NCI-H460 (cell line): ENCODE results near the gene FAM32A. TPM values are rescaled to one million over a fixed set of nuclear protein-coding genes. Genes with fewer than 3 reads are reported as not detected.
"Not testable (repeated sequence)": the region's sequence is repeated elsewhere in the genome, so short reads cannot be mapped to it uniquely, and the experiment has no call there.

Experiments
- DNase-seq: peaks from one replicate; pipeline ENCODE4 v3.0.0-alpha.2; 2016; ENCODE audit warnings: low read depth; ENCODE audit errors: extremely low read depth
- total RNA-seq: library from RNA; depleted of rRNA; stranded (reverse); fragments of >200 nt; shearing (Covaris generic); gene quantifications from 2 replicates; pipeline ENCODE4 v1.2.3, GENCODE V29; 2014

Gene FAM32A
- total RNA-seq, 1 experiment from 2014 or later = 63.3 TPM

DNA sequence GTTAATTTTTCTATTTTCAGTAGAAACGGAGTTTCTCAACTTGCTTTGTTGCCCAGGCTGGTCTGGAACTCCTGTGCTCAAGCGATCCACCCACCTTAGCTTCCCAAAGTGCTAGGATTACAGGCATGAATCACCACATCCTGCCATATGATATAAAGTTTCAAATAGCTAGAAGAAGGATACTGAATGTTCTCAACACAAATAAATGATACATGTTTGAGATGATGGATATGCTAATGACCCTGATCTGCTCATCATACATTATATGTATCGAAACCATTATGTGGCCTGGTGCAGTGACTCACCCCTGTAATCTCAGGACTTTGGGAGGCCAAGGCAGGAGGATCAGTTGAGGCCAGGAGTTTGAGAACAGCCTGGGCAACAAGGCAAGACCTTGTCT is 23.4 kb upstream of the FAM32A start:
- no peak for DNase-seq

DNA sequence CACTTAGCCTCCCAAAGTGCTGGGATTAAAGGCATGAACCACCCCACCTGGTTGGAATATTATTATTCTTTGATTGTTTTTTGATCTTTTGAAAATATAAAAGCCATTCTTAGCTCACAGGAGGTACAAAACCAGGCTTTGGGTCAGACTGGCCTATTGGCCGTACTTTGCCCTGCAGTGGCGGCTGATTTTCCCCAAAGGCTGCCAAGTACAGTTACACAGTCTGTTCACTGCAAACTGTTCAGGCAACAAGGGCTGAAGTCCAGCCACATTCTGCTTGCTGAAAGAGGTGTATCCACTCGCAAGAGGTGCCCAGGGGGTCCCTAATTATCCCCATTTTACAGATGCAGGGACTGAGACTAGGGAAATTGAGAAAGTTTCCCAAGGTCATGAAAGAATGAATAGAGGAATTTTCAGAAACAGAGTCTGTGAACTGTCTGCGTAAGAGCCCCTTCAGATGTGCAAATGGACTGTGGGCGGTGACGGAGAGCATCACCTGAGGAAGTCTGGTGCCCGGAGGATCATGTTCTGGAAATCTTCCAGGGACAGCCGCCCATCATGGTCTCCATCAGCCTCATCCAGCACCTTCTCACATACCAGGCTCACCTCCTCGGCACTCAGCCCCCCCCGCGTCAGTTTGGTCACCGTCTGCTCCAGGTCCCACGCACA is 20.9 kb upstream of the FAM32A start:
- DNase-seq = no peak

DNA sequence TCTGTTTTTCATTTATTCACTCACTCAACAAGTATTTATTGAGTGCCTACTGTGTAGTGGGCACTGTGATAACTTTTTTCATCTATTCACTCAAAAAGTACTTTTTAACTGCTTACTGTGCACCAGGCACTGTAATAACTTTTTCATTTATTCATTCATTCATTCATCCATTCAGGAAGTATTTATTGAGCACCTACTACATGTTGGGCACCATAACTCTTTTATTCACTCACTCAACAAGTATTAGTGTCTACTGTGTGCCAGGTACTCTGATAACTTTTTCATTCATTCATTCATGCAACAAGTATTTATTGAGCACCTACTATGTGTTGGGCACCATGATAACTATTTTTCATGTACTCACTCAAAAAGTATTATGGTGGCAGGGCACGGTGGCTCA is 18.8 kb upstream of the FAM32A start:
- DNase-seq = no peak

DNA sequence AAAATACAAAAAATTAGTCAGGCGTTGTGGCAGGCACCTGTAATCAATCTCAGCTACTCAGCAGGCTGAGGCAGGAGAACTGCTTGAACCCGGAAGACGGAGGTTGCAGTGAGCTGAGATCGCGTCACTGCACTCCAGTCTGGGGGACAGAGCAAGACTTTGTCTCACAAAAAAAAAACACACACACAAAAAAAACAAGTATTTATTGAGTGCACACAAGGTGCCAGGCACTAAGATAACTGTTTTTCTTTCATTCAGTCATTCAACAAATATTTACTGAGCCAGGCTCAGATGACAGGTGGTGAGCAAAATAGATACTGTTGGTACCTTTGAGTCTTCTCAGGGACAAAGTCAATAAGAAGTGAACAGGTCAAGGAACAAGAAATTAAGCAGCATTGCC is 18.2 kb upstream of the FAM32A start:
- DNase-seq = no peak

DNA sequence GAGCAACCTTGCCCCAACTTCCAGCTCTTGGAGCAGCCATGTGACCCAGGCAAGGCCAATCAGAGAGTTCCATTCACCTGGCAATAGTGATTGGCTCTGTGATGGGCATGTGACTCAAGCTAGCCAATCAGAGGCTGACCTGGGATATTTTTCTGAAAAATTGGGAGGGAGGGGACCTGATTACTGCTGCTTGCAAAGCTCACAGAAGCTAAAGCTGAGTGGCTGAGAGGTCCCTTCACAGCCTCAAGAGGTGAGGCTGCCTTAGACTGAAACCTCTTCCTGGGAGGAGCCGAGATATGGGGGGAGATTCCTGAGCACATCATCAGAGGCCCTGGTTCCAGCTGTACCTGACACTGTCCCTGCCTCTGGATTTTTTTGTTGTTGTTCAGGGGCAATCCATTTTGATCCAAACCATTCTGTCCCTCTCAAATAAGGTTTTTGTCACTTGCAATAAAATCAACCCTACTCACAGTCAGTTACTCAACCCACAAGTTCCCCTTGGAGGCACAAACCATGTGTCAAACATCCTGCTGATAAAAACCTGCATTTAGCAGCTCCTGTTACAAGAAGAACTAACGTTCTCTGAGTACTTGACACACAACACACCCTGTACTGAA is 16.6 kb upstream of the FAM32A start:
- DNase-seq = no peak

DNA sequence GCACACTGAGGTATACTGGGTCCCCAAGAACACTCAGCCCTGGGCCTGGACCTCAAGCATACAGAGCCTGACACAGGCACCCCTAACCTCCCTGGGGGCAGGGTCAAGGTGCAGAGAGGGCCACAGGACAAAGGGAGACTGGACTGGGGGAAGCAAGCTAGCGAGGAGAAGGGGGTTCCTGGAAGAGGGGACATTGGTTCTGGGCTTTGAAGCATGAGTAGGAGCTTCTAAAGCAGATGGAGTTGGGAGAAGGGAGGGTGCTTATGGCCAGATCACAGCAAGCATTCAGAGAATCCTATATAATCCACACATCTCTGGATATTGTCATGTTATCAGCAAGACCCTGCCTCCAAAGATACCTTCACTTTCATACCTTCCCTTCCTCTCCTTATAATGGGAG is 15.1 kb upstream of the FAM32A start:
- no peak for DNase-seq

DNA sequence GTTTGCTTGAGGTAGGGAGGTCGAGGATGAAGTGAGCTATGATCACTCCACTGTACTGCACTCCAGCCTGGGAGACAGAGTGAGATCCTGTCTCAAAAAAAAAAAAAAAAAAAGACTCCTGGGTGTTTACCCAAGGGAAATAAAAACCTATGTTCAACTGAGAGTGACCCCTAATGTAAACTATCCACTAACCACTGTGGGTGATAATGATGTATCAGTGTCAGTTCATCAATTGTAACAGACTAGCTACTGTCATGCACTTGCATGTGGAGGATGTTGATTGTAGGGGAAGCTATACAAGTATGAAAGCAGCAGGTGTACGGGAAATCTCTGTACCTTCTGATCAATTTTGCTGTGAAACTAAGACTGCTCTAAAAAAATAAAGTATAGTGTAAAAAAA is 9.3 kb upstream of the FAM32A start:
- DNase-seq = no peak

DNA sequence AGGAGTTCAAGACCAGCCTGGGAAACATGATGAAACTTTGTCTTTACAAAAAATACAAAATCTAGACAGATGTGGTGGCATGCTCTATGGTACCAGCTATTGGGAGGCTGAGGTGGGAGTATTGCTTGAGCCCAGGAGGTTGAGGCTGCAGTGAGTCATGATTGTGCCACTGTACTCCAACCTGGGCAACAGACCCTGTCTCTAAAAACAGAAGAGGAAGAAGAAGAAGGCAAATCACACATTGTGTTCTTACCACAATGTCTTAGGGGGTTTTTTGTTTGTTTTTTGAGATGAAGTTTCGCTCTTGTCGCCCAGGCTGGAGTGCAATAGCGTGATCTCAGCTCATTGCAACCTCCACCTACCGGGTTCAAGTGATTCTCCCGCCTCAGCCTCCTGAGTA is 6.3 kb upstream of the FAM32A start:
- DNase-seq = not testable (repeated sequence)

DNA sequence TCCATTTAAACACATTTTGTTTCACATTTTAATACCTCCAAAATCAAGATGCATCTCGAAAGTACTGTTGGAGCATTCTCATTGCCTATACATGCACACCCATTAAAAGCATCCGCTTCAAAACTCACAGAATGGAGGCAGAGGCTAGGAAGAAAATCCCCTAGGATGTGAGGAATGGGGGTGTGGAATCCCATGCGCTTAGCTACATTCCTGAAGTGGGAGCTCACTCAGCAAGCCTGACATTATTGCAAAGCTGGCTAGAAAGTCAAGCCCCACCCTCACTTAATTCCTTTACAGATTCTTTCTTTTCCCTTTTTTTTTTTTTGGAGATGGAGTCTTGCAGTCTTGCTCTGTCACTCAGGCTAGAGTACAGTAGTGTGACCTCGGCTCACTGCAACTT is 4.6 kb upstream of the FAM32A start:
- DNase-seq = no peak

DNA sequence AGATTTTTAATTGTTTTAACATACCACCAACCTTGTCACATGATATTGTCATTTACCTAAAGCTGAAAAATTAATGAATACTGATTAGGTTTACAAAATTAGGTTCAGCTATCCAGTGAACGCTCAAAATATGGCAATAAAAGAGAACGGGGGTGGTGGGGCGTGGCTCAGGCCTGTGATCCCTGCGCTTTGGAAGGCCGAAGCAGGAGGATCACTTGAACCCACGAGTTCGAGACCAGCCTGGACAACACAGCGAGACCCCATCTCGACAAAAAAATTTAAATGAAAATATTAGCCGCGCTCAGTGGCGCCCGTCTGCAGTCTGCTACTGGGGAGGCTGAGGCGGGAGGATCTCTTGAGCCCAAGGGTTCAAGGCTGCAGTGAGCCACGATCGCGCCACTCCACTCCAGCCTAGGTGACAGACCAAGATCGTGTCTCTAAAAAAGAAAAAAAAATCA is 516 bp upstream of the FAM32A start:
- no peak for DNase-seq

DNA sequence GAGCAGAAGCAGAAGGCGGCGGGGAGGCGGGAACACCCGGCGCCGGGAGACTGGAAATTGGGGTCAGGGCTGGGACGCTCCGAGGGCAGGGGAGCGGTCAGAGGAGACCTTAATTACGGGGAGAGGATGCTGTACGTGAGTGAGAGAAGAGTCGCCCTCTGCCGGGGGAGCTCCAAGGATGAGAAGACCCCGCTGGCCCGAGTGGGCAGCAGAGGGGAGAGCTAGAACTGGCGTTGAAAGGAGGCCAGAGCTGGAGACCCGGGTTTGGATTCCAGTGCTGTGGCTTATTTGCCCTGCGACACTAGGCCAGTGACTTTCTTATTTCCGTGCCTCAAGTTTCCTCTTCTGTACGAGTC is 536 bp downstream of the FAM32A start:
- no peak for DNase-seq

DNA sequence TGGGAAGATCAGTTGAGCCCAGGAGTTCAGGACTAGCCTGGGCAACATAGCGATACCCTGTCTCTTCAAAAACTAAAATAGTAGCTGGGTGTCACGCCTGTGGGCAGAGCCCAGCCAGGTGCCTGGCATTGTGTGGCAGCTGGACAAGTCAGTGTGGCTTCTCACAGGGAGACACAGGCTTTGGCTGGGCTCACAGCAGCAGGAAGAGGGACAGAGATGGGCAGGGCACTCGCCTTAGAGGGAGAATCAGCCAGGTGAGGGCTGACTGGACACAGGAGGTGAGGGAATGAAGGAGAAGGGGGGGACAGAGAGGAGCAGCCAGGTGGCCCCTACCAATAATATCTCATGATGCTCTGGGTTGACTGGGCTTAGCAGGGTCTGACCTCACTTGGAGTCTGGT is 3.3 kb downstream of the FAM32A start:
- DNase-seq = no peak

DNA sequence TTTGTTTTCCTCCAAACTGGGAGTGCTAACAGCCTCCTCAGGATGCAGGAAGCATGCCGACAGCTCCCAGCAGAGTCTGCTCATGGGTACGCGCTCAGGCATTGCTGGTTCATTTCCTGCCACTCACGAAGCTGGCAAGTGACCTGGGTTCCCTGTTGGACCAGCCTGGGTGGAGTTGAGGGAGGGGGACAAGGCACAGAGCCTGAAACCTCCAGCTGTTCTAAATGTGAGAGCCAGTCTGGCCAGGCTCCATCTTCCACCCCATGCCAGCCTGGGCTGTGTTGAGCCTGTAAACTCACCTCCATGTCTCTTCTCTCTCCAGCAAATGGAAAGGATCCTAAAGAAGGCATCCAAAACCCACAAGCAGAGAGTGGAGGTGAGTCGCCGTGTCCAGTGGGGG is 5.0 kb downstream of the FAM32A start:
- no peak for DNase-seq

DNA sequence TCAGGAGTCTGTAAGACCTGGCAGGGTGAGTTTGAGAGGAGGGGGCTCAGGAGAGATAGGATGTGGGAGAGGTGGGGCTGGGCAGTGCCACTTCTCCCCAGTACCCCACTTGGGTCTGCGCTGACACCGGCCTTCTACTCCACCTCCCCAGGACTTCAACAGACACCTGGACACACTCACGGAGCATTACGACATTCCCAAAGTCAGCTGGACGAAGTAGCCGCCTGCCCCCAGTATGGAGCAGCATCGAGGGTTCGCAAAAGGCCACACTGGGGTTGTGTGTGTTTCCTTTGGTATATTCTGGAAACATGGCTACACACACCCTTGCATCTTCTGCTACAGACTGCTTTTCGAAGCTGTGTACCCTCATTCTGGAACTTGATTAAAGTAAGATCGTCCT is 5.5 kb downstream of the FAM32A start:
- no peak for DNase-seq

DNA sequence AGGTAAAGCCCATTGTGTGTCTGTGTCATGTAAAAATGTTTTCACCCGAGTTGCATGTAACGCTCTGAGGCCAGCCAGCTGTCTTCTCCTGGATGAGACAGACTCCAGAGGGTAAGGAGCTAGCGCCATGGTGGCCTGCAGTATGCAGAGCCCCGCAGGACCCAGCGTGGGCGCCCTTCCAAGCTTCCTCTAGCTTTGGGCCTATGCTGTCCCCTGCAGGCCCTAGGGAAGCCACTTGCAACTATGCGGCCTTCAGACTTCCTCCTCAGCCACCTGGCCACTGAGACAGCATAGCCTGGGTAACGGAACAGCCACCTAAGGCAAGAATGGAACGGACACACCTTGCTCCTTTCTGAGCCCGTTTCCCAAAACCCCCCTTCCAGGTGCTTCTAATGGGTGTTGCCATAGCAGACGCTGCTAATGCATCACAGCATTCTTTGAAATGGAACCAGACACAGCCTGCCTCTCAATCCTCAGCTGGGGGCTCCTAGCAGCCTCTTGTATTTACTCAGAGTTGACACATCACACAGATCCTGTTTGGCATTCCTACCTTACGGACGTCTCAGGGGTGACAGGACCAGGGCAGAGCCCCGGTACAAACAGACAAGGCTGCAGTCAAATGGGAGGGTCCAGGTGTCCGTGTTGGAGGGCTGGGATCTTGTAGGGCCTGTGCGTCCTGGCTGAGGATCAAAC is 6.2 kb downstream of the FAM32A start:
- no peak for DNase-seq

DNA sequence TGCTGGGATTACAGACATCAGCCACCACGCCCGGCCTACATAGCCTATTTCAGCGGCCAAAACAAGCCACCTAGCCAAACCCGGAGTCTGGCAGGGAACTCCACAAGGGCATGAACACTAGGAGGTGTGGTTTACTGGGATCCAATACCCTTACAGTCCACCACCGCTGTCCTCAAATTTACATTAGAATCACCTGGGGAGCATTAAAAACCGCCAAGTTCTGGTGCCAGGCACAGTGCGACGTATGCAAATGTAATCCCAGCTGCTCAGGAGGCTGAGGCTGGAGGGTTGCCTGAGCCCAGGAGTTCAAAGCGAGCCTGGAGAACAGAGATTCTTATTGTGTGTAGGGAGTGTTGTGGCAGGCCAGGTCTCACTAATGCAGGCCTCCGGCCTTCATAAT is 8.3 kb downstream of the FAM32A start:
- no peak for DNase-seq

DNA sequence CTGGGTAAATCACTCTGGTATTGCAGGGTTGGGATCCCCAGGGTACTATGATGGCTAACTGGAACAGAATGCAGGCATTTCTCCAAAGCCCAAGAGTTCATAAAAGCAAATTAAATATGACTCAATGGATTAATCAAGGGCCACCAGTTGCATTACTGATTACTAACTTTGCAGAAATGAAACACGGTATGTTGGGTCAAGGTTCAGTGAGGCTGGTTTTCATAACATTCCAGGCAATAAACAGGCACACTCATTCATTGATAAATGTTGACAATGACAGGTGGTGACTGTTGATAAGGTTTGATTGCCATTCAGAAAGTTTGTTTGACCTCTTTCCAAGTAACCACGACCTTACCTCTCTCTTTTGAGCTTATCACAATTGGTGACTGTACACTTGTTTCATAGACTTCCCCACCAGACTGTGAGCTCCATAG is 12.0 kb downstream of the FAM32A start:
- DNase-seq = no peak

DNA sequence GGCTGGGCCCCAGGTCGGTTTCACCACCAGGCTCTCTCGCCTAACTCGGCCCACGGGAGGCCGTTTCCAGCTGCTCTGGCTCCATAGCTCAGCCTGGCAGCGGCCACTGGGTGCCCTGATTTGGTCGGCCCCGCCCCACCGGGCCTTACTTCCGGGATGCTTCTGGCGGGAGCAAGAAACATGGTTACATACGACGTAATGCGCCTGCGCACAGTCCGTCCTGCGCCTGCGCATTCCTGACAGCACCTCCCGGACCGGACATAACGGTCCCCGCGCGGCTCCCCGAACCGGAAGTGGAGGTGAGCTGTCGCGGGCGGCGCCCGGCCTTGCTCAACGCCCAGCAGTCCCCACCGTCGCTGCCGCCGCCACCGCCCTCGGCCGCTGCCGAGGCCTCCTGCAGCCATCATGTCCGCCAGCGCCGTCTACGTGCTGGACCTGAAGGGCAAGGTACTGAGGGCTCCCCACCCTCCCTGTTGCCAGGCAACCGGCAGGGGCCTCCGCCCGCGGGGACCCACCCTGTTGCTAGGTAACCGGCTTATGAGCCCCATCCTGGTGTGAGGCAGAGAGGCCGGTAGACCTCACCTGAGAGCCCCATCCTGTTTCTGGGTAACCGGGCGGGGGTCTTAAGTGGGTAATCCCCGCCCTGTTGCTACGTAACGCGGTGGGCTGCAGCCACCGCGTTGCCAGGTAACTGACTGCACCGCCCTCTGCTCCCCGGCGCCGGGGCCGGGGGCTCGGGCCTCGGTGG is 12.6 kb downstream of the FAM32A start, which contains the start of gene AP1M1:
TSS of gene AP1M1 (plus strand) at position 290 of the 748 bp plus-strand sequence. CDS start at position 406, 116 bp downstream.
- peak; percentile 96 for DNase-seq

DNA sequence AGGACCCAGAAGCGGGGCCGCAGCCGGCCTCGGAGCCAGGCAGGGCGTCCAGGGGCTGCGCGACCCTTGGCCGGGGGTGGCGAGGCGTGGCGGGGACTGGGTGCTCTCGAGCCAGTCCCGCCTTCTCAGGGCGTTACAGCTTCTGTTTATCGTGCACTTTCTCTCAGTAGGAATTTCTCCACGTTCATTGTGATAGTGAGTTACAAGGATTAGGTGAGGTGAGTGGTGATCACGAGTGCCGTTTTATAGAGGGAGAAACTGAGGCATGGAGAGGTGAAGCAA is 13.1 kb downstream of the FAM32A start:
- no peak for DNase-seq

DNA sequence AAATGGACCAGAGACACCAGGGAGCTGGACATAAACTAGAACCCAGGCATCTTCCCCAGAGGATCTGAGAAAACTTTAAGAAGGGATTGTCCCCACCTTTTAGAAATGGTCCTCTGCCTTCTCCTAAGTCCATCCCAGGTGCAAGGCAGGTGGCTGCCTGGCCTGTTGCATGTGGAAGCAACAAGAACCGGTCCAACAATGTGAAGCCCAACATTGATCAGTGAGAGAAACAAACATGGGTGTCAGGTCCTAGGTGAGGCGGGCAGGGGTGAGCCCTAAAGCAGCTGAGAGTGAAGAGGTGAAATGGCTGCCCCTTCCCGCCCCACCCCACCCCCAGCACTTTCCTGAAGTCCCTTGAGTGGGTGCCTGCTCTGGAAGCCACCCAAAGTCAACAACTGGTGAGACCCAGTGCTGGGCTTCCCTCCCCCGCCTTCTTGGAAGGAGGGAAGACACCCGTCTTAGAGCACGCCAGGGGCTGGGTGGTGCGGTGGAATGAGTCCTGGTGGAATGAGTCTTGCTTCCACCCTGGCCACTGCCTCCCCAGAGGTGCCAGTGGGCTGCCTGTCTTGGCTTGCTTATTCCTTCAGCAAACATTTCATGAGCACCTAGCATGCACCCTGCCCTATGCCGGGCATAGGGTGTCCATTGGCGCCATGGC is 14.2 kb downstream of the FAM32A start:
- no peak for DNase-seq
